K562 (cell line): ENCODE measurements around the gene UBE2I. TPM values are rescaled to one million over a fixed set of nuclear protein-coding genes. Genes with fewer than 3 reads are reported as not detected.

Source experiments
- ATAC-seq: fragments of 200-7000 bp; cut with Tn5 transposase; 3 replicates; pipeline ENCODE4 v1.9.1; 2020; ENCODE audit warnings: moderate library complexity
- BruUV-seq: library from RNA; stranded (reverse); fragments of 400-500 nt; replicated peaks from 2 replicates; lab custom pipeline; 2021; lab: Mats Ljungman, UMichigan
- CTCF ChIA-PET: fragments of 300-600 bp; formaldehyde crosslinking; extraction: SDS; loops from one replicate; lab custom pipeline; 2021; ENCODE audit warnings: low intra/inter-chr PET ratio; lab: Yijun Ruan, JAX
- POLR2A ChIA-PET: fragments of 300-600, 350-650 bp; sonication (Branson Sonifier 250); formaldehyde crosslinking; extraction: SDS; loops from one replicate; lab custom pipeline; 2021; ENCODE audit warnings: antibody characterized with exemption, inconsistent platforms; lab: Yijun Ruan, JAX
- DNase-seq, 4 experiments: peaks; one replicate each; pipeline versions ENCODE4 v3.0.0 to v3.0.0-alpha.2; 2011 to 2018; ENCODE audit warnings: low spot score in 3 of 4, mixed read lengths in 3 of 4; ENCODE audit errors: extremely low read depth in 1 of 4
- FAIRE-seq: peaks from 2 replicates; lab custom pipeline; 2011; peaks lifted over from hg19 to GRCh38; lab: Jason Lieb, UNC
- H2AFZ ChIP-seq: 2 replicates; pipeline ENCODE4 v1.6.0; 2011; ENCODE audit warnings: low read depth, low read length, control low read depth, inconsistent platforms
- H3K27ac ChIP-seq: fragments of 200-600 bp; 3 replicates; pipeline ENCODE4 v1.8.0; 2011; ENCODE audit warnings: low read depth, mild to moderate bottlenecking, control low read depth, inconsistent platforms, low read length, moderate library complexity, mixed read lengths; ENCODE audit errors: extremely low read depth
- H3K27me3 ChIP-seq, 2 experiments: fragments of 300-600 bp in 1 of 2; 2 replicates in 1 of 2; 3 replicates in 1 of 2; pipeline versions ENCODE4 v1.6.0 to v1.8.0; 2011; ENCODE audit warnings: inconsistent platforms in 2 of 2, low read length in 2 of 2, mild to moderate bottlenecking in 1 of 2, mixed read lengths in 1 of 2, moderate library complexity in 1 of 2; ENCODE audit not compliant: control insufficient read depth in 2 of 2, insufficient read depth in 2 of 2
- H3K36me3 ChIP-seq: fragments of 300-600 bp; 3 replicates; pipeline ENCODE4 v1.8.0; 2011; ENCODE audit warnings: mild to moderate bottlenecking, low read length, inconsistent platforms; ENCODE audit not compliant: control insufficient read depth, insufficient read depth
- H3K4me1 ChIP-seq, 2 experiments: fragments of 200-600 bp in 1 of 2; replicated peaks in 1 of 2; 2 replicates in 1 of 2; 3 replicates in 1 of 2; pipeline versions ENCODE4 v1.5.1 to v1.8.0; 2011; ENCODE audit warnings: inconsistent platforms in 2 of 2, low read length in 2 of 2, mild to moderate bottlenecking in 1 of 2, mixed read lengths in 1 of 2, moderate library complexity in 1 of 2; ENCODE audit not compliant: control insufficient read depth in 2 of 2, insufficient read depth in 2 of 2
- H3K4me2 ChIP-seq: 2 replicates; pipeline ENCODE4 v1.6.1; 2011; ENCODE audit warnings: low read length, control low read depth, inconsistent platforms, mixed read lengths; ENCODE audit not compliant: insufficient read depth
- H3K4me3 ChIP-seq: fragments of 200-600 bp; sonication (generic), shearing (Covaris generic); 2 replicates; pipeline ENCODE4 v1.5.1; 2016; ENCODE audit warnings: control low read depth, inconsistent platforms
- H3K79me2 ChIP-seq: fragments of 200-600 bp; 3 replicates; pipeline ENCODE4 v1.8.0; 2011; ENCODE audit warnings: low read length, inconsistent platforms; ENCODE audit not compliant: control insufficient read depth, insufficient read depth
- H3K9ac ChIP-seq, 2 experiments: 2 replicates each; pipeline versions ENCODE4 v1.6.0 to v1.6.1; 2011; ENCODE audit warnings: low read depth in 2 of 2, low read length in 2 of 2, control low read depth in 1 of 2, inconsistent platforms in 1 of 2, mild to moderate bottlenecking in 1 of 2, mixed read lengths in 1 of 2; ENCODE audit not compliant: insufficient read depth in 1 of 2
- H3K9me1 ChIP-seq: one replicate; pipeline ENCODE4 v1.6.0; 2011; ENCODE audit warnings: inconsistent platforms, mild to moderate bottlenecking, low read length, moderate library complexity; ENCODE audit not compliant: control insufficient read depth, insufficient read depth
- H3K9me3 ChIP-seq: replicated peaks from 2 replicates; pipeline ENCODE4 v1.5.1; 2011; ENCODE audit warnings: low read depth, low read length, inconsistent platforms; ENCODE audit not compliant: control insufficient read depth, insufficient read depth
- H4K20me1 ChIP-seq: replicated peaks from 2 replicates; pipeline ENCODE4 v1.6.1; 2011; ENCODE audit warnings: low read length, inconsistent platforms, mixed read lengths; ENCODE audit not compliant: control insufficient read depth, insufficient read depth
- CBX8 ChIP-seq: fragments of 200-600 bp; sonication (generic); IDR thresholded peaks from 2 replicates; pipeline ENCODE4 v1.6.1; 2012; ENCODE audit warnings: borderline replicate concordance, mixed run types, low read depth, mild to moderate bottlenecking, moderate library complexity, mixed read lengths, low read length, control low read depth, inconsistent platforms; ENCODE audit not compliant: poor library complexity, severe bottlenecking; ENCODE audit errors: extremely low read depth
- ELF4 ChIP-seq: fragments of 450-650 bp; formaldehyde crosslinking; IDR thresholded peaks from 2 replicates; pipeline ENCODE4 v1.4.0; 2022; ENCODE audit warnings: missing genetic modification characterization
- HINFP ChIP-seq: fragments of 450-650 bp; conservative IDR thresholded peaks from 2 replicates; pipeline ENCODE4 v1.6.1; 2016; ENCODE audit warnings: missing genetic modification characterization, low read depth, mild to moderate bottlenecking, control low read depth, missing compliant biosample characterization
- MTF1 ChIP-seq: fragments of 250-450 bp; sonication (Bioruptor Pico); IDR thresholded peaks from 2 replicates; pipeline ENCODE4 v1.9.0; 2021; ENCODE audit warnings: moderate library complexity, mild to moderate bottlenecking, inconsistent platforms, borderline replicate concordance
- TEAD2 ChIP-seq: fragments of 450-650 bp; IDR thresholded peaks from 2 replicates; pipeline ENCODE4 v1.6.1; 2016; ENCODE audit warnings: missing genetic modification characterization, control low read depth, missing compliant biosample characterization
- ZC3H4 ChIP-seq: sonication (generic); formaldehyde crosslinking; IDR thresholded peaks from 2 replicates; pipeline ENCODE4 v1.9.0; 2021; ENCODE audit warnings: missing genetic modification reagents, borderline replicate concordance
- ZMIZ1 ChIP-seq, 2 experiments: fragments of 150-350 bp in 1 of 2; IDR thresholded peaks; 2 replicates each; pipeline ENCODE4 v1.6.1; 2012 to 2016; ENCODE audit warnings: low read depth in 2 of 2, low read length in 2 of 2, mild to moderate bottlenecking in 1 of 2, moderate library complexity in 1 of 2
- WGBS: fragments of 100-300 bp; shearing (Covaris generic); methylation state at CpG from one replicate; pipeline ENCODE4 v1.1.6; 2016; ENCODE audit warnings: low coverage, mixed read lengths; ENCODE audit not compliant: insufficient coverage; ENCODE audit errors: missing lambda C conversion rate; 5-methylcytosine and 5-hydroxymethylcytosine counted together
- in situ Hi-C: fragments of 300-500 bp; cut with MboI; formaldehyde crosslinking; loops from 4 replicates; pipeline ENCODE4 v1.15.0; 2018; ENCODE audit warnings: inconsistent platforms, mixed read lengths
- intact Hi-C: fragments of 100-400 bp; cut with micrococcal nuclease; formaldehyde crosslinking; loops from 2 replicates; pipeline ENCODE4 v1.14.2; 2022
- polyA plus RNA-seq, 8 experiments: library from polyadenylated mRNA; depleted of rRNA in 4 of 8; stranded (reverse) in 5 of 8; unstranded in 3 of 8; fragments of >200 nt; fragmentation: Nextera tagmentation in 2 of 8; fragmentation: Illumina TruSeq in 1 of 8; extraction: Ambion mirVana in 2 of 8; extraction: Trizol in 1 of 8; gene quantifications; 2 replicates each; pipeline versions ENCODE4 v1.2.1 to v1.2.3, GENCODE V29; 2011 to 2014; ENCODE audit warnings: inconsistent platforms in 1 of 8, missing spikeins in 1 of 8
- total RNA-seq, 7 experiments: library from RNA; depleted of rRNA in 6 of 7; stranded (reverse); fragments of >200 nt in 6 of 7; fragmentation: Illumina TruSeq in 2 of 7; extraction: Trizol in 2 of 7; gene quantifications; 2 replicates each; pipeline versions ENCODE4 v1.2.1 to v1.2.3, GENCODE V29; 2011 to 2021; ENCODE audit warnings: low replicate concordance in 1 of 7

UBE2I gene
- total and polyA plus RNA-seq, 9 of the 15 experiments (the other 6 are each of a cell fraction or from before 2014, with no cell fraction given): 36.6 to 254 (median 104) TPM

GRCh38 chr16:1281517-1281916 is 27.9 kb upstream of the UBE2I start:
- no peak for FAIRE-seq
- H3K4me2 ChIP-seq: no peak overlapping the region
- CTCF ChIA-PET: interaction anchor here (1.6 kb wide), 1 partner anchor 20 kb away, joined by 4 read pairs; no protein-coding TSS in a partner anchor
- H3K9me1 ChIP-seq: no peaks in the 10 kb centered on the region
- POLR2A ChIA-PET: no interaction called here
- peak overlapping the region in 1 of 2 experiments; percentile 28; a peak in 1 of 4 replicates for H3K9ac ChIP-seq
- H3K27me3 ChIP-seq: peaks cover 35 to 74% of the 10 kb centered on the region in 2 experiments
- no peaks in the 10 kb centered on the region for H3K36me3 ChIP-seq
- TF ChIP-seq CBX8 (no peak), ELF4 (CRISPR knock-in tag) (no peak), ZC3H4 (no peak), HINFP (tag) (no peak), ZMIZ1 (IDR thresholded peaks at IDR 0.05; ENCODE audit: low read depth in 2 of 2, low read length in 2 of 2) (no peak), TEAD2 (no peak), MTF1 (CRISPR knock-in tag) (no peak)
- H3K4me1 ChIP-seq: peaks cover 0 to 68% of the 10 kb centered on the region in 2 experiments; a peak in 3 of 5 replicates
- peak in 1 of 4 experiments; percentile 11 for DNase-seq
- no peaks in the 10 kb centered on the region for H3K79me2 ChIP-seq
- no peaks in the 10 kb centered on the region for H3K9me3 ChIP-seq
- no peak overlapping the region for H3K4me3 ChIP-seq
- no TSS peak for BruUV-seq
- in situ Hi-C loops (no loop called here), intact Hi-C loops (no loop called here)
- no peak overlapping the region for H3K27ac ChIP-seq
- ATAC-seq: no peak
- WGBS: 16% methylated on average over 15 of the region's 16 CpGs
- 0 out of 2 replicates have a peak, but pooled peaks cover 3% of the 10 kb centered on the region for H4K20me1 ChIP-seq
- H2AFZ ChIP-seq: no peak overlapping the region
